ENCODE data around the gene INPP5K. TPM values are rescaled to one million over a fixed set of nuclear protein-coding genes. Genes with fewer than 3 reads are reported as not detected.

The INPP5K gene
- total RNA-seq, 1 experiment from 2014 or later: 36.1 TPM

GRCh38 chr17:1485423-1486376 lies 30.7 kb downstream of the INPP5K start:
- peak; percentile 58 for DNase-seq (ENCODE audit: low spot score)

DNA sequence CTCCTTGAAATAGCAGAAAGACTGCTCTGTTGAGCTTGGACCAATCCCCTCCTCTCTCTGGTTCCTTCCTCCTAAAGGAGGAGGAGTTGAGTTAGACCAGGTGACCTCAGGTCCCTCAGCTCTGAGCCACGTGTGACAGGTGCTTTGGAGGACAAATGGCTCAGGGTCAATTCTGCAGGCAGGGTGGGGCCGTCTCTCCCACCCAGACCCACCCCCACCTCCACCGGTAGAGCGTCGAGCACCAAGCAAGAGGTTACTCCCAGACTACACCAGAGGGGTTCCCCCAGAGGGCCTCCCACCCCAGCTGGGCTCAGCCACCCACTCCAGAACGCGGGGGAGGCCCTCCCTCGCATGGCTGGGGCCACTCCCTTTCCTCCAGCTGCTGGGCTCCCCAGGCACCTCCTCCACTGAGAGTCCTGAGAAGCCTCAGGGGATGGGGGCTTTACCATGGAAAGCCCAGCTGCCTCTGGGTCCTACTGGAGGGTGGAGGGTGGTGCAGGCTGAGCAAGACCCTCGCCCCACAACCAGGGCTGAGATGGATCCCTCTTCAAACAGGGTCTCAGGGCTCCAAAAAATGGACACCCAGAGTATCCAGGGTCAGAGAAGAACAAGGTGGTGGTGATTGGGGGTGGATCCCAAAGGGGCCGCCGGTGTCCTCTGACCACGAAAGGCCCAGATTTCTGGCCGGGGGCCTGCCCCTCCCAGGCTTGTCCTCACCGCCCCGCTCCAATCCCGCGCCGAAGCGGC lies 31.6 kb downstream of the INPP5K start:
- peak; percentile 60 for DNase-seq (ENCODE audit: low spot score)

GRCh38 chr17:1484060-1484535 lies 32.3 kb downstream of the INPP5K start:
- no peak for DNase-seq (ENCODE audit: low spot score)

GRCh38 chr17:1482680-1483079 lies 33.7 kb downstream of the INPP5K start:
- no peak for DNase-seq (ENCODE audit: low spot score)

GRCh38 chr17:1481736-1482135 lies 34.7 kb downstream of the INPP5K start:
- no peak for DNase-seq (ENCODE audit: low spot score)

DNA sequence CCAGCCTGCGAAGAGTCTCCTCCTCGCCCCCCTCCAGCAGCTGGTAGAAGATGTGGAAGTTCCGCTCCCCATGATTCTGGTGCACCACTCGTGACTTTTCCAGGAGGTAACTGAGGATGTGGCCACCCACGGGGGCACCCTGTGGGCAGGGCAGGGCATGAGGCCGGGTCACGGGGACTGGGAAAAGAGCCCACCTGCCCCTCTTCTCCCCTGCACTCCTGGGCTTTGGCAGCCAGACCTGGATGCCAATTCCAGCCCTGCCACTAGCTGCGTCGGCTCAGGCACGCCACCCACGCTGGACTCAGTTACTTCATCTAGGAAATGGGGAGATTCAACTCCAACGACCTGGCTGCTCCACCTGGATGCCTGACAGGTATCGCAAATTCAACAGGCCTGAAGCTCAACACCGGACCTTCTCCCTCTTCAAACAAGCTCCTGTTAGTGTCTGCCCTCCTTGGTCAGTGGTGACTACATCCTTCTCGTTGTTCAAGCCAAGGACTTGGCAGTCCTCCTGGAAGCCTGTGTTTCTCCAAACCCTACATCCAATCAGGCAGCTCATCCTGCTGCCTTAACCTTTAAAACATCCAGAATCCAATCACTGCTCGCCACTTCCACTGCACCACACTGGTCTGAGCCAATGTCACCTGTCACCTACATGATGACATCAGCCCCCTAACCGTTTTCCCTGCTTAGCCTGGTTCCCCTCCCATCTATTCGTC lies 35.5 kb downstream of the INPP5K start:
- DNase-seq (ENCODE audit: low spot score): no peak

- DNase-seq (ENCODE audit: low spot score): no peak
These were observed 38.0 kb downstream of the INPP5K start for GRCh38 chr17:1478418-1478817.

- no peak for DNase-seq (ENCODE audit: low spot score)
These were observed 41.0 kb downstream of the INPP5K start for GRCh38 chr17:1475321-1475854.

- no peak for DNase-seq (ENCODE audit: low spot score)
These were observed 41.8 kb downstream of the INPP5K start for GRCh38 chr17:1474402-1475189.

GRCh38 chr17:1473841-1474240 lies 42.6 kb downstream of the INPP5K start:
- DNase-seq (ENCODE audit: low spot score): no peak

DNA sequence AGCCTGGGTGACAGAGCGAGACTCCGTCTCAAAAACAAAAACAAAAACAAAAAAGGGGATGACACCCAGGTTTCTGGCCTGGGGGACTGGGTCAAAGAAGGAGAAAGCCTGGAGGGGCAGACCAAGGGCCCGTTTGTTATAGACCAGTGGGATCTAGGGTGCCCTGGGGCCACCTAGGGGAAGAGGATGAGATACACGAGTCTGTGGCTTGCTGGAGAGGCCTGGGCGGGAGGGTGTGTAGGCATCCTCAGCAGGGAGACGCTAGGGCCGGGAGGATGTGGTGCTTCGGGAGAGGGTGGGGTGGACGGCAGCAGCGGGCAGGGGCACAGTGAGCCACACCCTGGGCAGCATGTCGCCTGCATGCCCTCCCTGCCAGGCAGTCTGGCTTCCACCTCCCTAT lies 43.2 kb downstream of the INPP5K start:
- peak; percentile 76 for DNase-seq (ENCODE audit: low spot score)

DNA sequence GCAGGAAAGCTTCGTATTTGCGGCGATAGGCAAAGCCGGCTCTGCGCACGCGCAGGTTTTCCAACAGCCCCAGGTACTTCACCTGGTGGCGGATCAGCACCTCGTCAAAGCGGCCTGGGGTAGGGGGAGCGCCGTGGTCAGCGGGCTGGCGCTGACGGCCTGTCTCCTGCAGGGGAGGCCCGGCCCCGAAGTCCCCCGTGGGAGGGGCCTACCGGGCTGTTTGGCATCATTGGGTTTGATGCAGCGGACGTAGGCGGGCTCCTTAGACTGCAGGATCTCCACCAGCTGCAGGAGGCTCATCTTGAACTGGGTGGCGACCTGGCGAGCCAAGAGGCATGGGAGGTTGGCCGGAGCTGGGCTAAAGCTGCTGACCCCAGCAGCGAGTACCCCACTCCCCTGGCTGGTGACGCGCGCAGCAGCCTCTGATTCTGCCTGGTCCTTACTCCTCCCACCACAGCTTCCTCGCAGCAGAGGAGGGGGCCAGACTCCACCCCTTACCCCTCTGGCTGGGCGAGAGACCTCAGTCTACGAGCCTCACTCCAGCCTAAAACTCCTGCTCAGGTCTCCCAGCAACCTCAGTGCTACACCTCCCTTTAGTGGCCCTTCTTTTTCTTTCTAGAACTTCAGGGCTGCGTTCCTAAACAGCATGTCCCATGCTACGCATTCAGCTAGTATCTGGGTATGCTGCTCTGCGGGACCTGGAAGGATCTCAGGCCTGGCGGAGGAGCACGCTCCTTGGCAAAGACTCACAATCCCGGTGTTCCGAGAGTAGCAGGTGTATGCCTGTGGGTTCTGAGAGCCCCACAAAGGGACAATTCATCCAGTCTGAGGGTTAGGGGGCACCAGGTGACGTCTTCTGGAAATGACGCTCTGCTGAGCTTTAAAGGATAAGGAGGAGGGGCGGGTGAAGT lies 44.2 kb downstream of the INPP5K start:
- DNase-seq (ENCODE audit: low spot score): no peak

- DNase-seq (ENCODE audit: low spot score): no peak
These were observed 44.9 kb downstream of the INPP5K start for GRCh38 chr17:1471490-1471889.

DNA sequence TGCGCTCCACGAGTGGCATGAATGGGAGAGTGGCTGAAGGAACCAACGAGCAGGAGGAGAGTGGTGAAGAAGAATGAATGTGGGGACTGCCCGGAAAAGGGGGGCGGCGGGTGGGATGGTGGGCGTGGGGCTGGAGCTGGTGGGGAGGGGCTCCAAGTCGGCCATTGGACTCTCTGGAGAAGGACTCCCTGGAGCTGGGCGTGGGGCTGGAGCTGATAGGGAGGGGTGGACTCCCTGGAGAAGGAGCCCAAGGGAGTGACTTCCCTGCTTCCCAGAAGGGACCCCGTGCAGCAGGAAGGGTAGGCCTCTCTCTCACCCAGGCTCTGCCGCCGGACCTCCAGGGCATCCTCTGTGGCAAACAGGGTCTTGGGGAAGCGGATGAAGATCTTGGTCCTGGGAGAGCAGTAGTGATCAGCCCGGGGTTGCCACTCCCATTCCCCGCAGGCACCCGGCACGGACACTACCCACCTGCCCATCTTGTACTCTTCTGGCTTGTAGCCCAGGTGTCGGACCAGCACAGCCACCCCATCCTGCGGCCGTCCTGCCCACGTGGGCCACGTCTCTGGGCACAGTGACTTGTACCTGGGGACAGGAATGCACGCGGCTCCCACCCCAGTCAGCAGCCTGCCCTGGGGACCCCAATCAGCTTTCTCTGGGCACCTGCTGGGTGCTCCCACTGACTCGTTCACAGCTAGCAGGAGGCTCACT lies 45.5 kb downstream of the INPP5K start:
- DNase-seq (ENCODE audit: low spot score): no peak

DNA sequence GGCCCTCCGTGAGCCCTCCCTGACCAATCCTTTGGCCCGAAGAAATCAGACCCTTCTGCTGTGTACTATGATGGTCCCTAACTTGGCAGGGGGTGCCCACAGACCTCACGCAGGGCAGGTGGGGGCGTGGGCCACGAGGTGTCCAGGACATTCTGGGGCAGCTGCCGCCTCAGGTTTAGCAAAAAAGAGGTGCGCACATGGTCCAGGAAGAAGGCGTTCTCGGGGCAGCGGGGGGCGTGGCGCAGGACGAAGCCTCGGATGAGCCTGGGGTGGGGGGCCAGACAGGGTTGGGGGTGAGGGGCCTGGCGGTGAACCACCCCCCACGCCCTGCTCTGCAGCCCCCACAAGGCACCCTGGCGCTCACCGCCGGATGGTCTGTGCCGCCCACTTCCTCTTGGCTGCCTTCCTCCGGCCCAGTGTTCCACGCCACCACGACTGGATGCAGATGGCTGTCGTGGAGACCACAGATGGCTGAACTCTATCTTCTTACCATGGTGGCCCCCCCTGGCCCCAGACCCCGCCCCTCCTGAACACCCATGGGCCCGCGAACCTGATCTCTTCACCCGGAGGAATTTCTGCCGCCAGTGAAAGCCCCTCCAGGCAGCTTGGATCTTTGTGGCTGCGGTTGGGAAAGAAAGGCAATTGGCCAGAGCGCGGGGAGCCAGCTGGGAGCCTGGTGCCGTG lies 46.2 kb downstream of the INPP5K start:
- no peak for DNase-seq (ENCODE audit: low spot score)

DNA sequence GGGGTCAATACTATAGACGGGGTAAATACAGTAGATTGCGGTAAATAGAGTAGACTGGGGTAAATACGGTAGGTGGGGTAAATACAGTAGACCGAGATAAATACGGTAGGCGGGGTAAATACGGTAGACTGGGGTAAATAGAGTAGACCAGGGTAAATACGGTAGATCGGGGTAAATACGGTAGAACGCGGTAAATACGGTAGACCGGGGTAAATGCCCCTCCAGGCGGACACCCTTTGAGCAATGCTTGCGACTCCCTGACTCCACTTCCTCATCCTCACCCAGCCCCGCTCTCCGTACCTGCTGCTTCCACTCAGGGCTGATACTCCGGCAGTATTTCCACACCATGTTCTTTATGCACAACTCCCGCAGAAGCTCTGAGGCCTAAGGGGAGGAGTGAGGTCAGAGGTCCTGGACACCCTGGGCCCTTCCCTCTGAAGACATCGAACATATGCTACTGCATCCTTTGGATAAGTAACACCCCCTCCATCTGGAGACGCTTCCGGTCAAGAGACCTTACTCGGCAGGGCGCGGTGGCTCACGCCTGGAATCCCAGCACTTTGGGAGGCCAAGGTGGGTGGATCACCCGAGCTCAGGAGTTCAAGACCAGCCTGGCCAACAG lies 47.1 kb downstream of the INPP5K start:
- DNase-seq (ENCODE audit: low spot score): no peak

DNA sequence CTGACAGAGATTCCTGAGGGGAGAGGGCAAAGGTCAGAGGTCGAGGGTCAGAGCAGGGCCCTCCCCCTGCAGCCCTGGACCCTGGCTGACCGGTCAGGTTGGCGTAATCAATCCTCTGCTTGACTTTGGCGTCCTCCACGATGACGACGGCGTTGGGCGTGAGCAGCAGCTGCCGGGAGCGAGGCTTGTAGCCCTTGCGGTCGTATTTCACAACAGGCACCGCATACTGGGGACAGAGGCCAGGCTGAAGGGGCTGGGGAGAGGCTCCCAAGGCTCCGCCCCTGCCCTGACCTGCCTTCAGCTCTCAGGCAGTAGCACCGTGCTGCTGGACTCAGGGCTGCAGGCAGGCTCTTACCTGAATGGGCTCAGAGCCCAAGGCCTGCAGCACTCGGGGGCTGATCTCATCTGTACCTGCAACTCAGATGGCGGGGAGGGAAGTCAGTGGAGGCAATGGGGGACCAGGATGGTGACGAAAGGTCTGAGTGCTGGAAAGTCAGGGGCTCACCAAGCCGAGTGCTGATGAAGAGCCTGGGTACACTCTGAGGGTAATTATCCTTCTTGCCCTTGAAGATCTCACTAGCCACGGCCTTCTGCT lies 48.4 kb downstream of the INPP5K start:
- no peak for DNase-seq (ENCODE audit: low spot score)

DNA sequence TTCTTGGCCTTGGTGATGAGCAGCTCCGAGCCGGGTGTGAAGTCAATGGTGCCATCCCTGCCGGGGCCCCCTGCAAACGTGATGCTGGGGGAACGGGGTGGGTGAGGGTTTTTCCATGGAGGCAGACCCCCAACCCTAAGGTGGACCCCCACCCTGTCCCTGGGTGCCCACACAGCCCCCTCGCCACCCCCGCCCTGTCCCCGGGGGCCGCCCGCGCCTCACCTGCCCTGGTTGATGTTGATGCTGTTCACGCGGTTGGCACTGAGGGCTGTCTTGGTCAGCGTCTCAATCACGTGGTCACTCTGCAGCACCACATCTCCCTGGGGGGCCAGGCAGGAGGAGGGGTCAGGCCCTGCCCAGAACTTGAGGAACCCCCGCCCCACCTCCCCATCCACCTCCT lies 49.2 kb downstream of the INPP5K start:
- no peak for DNase-seq (ENCODE audit: low spot score)
